Stimulated activated CD4-positive, alpha-beta T cell treated with anti-CD3 and anti-CD28 coated beads, Interleukin-1b, Interleukin-23, amount 100 ng/mL, for 4 hours (primary cell): ENCODE data around the gene ARHGEF11.
A peak's percentile ranks its signal among the peaks of the same experiment; 100 is the strongest.
"Not testable (repeated sequence)": the region's sequence is repeated elsewhere in the genome, so short reads cannot be mapped to it uniquely, and the experiment has no call there.

Experiments
- DNase-seq, 2 donors: peaks; one replicate each; pipeline ENCODE4 v3.0.0-alpha.2; 2020; ENCODE audit warnings: low read depth in 2 of 2

The ARHGEF11 gene

GRCh38 chr1:157045250-157046218 lies at the start of gene ARHGEF11:
TSS of gene ARHGEF11 (minus strand) at chr1:157045742. CDS start at chr1:157044330, 1,412 bp downstream.
- DNase-seq = peak in 1 of 2 donors; percentile 20

- DNase-seq = no peak
Observed at GRCh38 chr1:157095091-157095490, 49.5 kb upstream of the ARHGEF11 start.

GRCh38 chr1:157092831-157093230 lies 47.3 kb upstream of the ARHGEF11 start:
- no peak for DNase-seq

GRCh38 chr1:157091668-157092273 lies 46.2 kb upstream of the ARHGEF11 start:
- no peak for DNase-seq

GRCh38 chr1:157091186-157091585 lies 45.6 kb upstream of the ARHGEF11 start:
- DNase-seq = no peak

GRCh38 chr1:157090771-157091170 lies 45.2 kb upstream of the ARHGEF11 start:
- no peak for DNase-seq

GRCh38 chr1:157090196-157090647 lies 44.7 kb upstream of the ARHGEF11 start:
- peak; percentile 85 to 90 for DNase-seq

- DNase-seq = no peak
Observed at GRCh38 chr1:157089789-157090188, 44.2 kb upstream of the ARHGEF11 start.

- no peak for DNase-seq
Observed at GRCh38 chr1:157088607-157089006, 43.1 kb upstream of the ARHGEF11 start.

- no peak for DNase-seq
Observed at GRCh38 chr1:157087030-157087429, 41.5 kb upstream of the ARHGEF11 start.

GRCh38 chr1:157086299-157086698 lies 40.8 kb upstream of the ARHGEF11 start:
- DNase-seq = no peak

- DNase-seq = no peak
Observed at GRCh38 chr1:157085421-157085820, 39.9 kb upstream of the ARHGEF11 start.

- no peak for DNase-seq
Observed at GRCh38 chr1:157084720-157085119, 39.2 kb upstream of the ARHGEF11 start.

- DNase-seq = no peak
Observed at GRCh38 chr1:157081707-157082106, 36.2 kb upstream of the ARHGEF11 start.

- no peak for DNase-seq
Observed at GRCh38 chr1:157080714-157081113, 35.2 kb upstream of the ARHGEF11 start.

GRCh38 chr1:157077394-157077793 lies 31.9 kb upstream of the ARHGEF11 start:
- no peak for DNase-seq

- peak in 1 of 2 donors; percentile 16 for DNase-seq
Observed at GRCh38 chr1:157073944-157074685, 28.6 kb upstream of the ARHGEF11 start.

- no peak for DNase-seq
Observed at GRCh38 chr1:157069601-157070000, 24.1 kb upstream of the ARHGEF11 start.

GRCh38 chr1:157059241-157059640 lies 13.7 kb upstream of the ARHGEF11 start:
- DNase-seq = not testable (repeated sequence)

- no peak for DNase-seq
Observed at GRCh38 chr1:157056269-157056668, 10.7 kb upstream of the ARHGEF11 start.

- DNase-seq = not testable (repeated sequence)
Observed at GRCh38 chr1:157055729-157056128, 10.2 kb upstream of the ARHGEF11 start.

- DNase-seq = no peak
Observed at GRCh38 chr1:157050836-157051235, 5.3 kb upstream of the ARHGEF11 start.
